MV-4-11 (cell line): ENCODE results near the gene ESYT1.

Experiments
- DNase-seq: peaks from one replicate; lab custom pipeline; 2025; lab: John Stamatoyannopoulos, UW

The ESYT1 gene, protein sequence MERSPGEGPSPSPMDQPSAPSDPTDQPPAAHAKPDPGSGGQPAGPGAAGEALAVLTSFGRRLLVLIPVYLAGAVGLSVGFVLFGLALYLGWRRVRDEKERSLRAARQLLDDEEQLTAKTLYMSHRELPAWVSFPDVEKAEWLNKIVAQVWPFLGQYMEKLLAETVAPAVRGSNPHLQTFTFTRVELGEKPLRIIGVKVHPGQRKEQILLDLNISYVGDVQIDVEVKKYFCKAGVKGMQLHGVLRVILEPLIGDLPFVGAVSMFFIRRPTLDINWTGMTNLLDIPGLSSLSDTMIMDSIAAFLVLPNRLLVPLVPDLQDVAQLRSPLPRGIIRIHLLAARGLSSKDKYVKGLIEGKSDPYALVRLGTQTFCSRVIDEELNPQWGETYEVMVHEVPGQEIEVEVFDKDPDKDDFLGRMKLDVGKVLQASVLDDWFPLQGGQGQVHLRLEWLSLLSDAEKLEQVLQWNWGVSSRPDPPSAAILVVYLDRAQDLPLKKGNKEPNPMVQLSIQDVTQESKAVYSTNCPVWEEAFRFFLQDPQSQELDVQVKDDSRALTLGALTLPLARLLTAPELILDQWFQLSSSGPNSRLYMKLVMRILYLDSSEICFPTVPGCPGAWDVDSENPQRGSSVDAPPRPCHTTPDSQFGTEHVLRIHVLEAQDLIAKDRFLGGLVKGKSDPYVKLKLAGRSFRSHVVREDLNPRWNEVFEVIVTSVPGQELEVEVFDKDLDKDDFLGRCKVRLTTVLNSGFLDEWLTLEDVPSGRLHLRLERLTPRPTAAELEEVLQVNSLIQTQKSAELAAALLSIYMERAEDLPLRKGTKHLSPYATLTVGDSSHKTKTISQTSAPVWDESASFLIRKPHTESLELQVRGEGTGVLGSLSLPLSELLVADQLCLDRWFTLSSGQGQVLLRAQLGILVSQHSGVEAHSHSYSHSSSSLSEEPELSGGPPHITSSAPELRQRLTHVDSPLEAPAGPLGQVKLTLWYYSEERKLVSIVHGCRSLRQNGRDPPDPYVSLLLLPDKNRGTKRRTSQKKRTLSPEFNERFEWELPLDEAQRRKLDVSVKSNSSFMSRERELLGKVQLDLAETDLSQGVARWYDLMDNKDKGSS

DNA sequence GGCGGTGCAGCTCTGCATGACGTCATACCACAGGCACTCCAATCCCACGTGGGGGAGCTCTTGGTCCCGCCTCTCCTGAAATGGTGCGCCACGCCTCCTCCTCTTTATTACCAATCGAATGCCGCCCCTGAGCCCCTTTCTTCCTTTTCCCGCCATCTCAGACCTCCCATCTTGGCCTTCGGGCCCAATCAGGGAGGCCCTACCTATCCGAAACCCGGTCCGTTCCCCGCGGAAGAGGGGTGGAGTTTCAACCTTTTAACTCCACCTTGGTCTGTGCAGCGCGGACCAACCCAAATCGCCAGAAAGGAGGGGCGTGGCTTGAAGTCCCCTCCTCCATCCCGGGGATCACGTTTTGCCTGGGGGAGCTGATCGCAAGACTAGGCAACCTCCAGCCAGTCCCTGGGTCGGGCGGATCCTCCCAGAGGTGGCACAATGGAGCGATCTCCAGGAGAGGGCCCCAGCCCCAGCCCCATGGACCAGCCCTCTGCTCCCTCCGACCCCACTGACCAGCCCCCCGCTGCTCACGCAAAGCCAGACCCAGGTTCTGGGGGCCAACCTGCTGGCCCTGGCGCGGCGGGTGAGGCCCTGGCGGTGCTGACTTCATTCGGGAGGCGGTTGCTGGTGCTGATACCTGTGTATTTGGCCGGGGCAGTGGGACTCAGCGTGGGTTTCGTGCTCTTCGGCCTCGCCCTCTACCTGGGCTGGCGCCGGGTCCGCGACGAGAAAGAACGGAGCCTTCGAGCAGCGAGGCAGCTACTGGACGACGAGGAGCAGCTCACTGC lies at the start of gene ESYT1:
ESYT1 (plus strand) TSS at position 380 of the 782 bp plus-strand sequence; CDS start at position 433, 53 bp downstream.
- peak; percentile 100 for DNase-seq

DNA sequence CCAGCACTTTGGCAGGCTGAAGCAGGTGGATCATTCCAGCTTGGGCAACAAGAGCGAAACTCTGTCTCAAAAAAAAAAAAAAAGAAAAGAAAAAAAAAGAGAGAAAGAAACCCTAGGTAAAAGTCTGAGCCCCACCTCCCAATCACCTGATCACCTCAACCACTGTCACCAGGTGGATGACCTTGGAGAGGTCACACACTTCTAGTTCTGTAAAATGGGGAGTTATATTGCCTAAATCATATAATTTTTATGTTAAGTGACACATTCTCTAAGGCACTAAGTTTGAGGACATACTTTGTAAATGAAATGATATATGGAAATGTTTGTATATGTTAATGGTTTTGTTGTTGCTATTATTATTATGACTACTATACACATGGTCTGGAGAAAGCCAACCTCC lies 49.6 kb upstream of the ESYT1 start:
- no peak for DNase-seq

DNA sequence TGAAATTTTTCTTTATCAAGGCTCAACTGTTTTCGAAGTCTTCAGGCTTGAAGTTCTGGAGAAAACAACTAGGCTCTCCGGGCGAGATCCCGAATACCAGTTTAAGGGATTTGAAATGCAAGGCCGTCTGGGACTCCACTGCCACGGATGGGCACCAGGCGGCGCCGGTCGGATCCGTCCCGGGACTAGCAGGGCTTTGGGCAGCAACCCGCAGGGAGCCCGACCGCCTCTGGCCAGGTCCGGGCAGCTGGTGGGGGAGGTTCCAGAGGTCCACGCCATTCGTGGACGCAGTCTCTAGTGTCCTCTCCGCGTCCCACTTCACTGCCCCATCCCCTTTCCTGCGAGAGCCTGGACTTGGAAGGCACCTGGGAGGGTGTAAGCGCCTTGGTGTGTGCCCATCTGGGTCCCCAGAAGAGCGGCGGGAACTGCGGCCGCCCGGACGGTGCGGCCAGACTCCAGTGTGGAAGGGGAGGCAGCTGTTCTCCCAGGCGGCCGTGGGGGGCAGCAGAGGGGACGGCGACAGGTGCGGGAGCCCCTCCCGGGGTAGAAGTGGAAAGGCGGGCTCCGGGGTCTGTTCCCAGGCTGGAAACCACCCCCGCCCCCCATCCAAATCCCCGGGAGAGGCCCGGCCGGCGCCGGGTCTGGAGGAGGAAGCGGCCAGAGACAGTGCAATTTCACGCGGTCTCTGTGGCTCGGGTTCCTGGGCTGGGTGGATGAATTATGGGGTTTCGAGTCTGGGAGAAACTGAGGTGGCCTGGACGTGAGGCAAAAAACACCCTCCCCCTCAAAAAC lies 48.9 kb upstream of the ESYT1 start:
- DNase-seq: peak; percentile 36

DNA sequence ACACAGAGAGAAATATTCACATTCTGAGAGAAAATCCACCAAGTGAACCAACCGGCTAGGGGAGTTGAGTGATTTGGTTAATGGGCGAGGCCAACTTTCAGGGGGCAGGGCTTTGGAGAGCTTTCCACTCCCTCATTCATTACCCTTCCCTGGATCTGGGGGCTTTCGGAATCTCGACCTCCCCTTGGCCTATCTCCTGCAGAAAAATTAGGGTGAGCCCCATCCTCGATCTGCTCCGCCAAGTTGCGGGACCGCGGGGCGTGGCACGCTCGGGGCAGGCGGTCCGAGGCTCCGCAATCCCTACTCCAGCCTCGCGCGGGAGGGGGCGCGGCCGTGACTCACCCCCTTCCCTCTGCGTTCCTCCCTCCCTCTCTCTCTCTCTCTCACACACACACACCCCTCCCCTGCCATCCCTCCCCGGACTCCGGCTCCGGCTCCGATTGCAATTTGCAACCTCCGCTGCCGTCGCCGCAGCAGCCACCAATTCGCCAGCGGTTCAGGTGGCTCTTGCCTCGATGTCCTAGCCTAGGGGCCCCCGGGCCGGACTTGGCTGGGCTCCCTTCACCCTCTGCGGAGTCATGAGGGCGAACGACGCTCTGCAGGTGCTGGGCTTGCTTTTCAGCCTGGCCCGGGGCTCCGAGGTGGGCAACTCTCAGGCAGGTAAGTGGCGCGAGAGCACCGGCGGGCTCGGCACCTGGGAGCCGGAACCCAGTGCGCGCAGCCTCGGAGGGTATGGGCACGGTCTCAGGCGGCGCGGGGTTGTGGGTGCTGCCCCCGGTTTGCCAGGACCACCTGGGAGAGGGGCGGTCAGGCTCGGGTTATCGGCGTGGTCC lies 48.1 kb upstream of the ESYT1 start, which contains the start of gene ERBB3:
ERBB3 (plus strand) TSS at position 443 of the 833 bp plus-strand sequence; CDS start at position 579, 136 bp downstream.
- peak; percentile 57 for DNase-seq

DNA sequence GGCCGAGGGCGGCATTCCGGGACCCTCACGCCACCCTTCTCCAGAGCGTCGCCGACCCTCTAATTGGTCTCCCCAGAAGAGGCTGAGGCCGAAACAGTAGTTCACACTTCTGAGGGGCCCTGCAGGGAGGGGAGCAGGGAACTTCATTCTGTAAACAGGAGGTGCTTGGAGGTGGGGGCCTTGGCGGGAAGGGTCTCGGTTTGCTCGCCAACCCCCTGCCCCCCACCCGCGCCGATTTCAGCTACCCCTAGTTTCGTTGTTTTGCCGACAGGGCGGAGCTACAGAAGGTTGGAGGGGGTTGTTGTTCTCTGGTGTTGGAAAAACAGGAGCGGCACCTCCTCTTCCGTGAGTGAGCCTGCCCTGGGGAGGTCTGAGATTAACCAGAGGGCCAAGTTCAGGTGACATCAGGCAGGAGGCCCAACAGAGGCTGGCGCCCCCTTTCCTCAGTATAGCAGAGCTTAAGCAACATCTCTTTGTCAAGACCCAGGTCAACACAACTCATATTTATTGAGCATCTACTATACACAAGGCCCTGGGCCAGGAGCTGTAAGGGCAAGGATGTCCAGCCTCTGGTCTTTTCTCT lies 47.4 kb upstream of the ESYT1 start:
- no peak for DNase-seq

DNA sequence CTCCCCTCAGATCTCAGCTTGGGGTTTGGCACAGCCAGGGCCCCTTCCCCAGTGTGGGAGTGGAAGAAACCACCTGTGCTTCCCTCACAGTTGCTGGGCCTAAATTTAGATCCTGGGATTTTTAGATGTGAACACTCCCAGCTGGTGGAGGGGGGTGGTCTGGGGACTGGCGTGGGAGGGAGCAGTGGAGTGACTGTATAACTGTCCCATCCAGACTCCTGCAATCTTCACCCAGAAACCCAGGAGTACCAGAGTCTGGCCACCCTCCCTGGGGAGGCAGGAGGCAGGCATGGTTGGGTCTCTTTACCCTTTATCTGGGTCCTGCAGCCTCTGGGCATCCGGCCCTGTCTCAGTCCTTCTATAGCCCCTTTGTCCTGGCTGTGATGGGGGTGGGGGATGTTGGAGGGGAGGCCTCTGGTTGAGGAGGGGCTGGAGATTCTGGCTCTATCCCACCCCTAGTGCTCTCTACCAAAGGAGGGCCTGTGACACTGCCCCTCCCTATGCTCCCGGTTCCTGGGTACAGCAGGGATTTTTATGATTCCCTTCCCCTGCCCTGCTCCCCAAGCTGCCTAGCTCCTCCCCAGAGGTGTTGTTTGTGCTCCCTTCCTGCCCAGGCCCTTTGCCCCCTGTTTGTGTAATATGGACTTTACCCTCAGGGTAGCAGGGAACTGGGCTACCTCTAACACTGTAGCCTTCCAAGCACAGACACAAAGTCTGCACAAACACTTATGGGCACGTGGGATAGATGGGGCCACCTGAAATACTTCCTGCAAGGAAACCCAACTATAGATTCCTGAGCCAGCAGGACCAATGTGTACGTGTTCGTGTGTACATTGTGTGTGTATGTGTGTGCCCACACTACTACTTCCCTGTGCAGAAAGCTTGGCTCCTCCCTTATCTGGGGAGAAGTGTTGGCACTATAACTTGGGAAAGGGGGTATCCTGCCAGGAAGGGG lies 46.4 kb upstream of the ESYT1 start:
- DNase-seq: no peak

DNA sequence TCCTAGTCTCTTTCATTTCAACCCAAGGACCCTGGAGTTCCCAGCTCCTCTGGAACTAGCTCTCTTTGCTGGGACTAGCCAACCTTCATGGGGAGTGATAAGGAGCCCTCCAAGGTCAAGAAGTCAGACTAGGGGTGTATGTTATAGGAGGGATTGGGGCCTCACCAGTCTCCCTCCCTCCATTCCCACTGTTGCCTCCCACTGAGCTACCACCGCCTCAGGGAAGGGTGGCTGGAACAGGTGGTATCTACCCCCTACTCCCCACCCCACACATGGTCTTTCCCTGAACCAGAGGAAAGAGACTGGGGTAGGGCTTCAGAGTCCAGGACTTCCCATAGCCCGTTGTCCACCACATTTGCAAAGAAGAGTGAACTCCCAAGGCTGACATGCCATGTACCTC lies 45.7 kb upstream of the ESYT1 start:
- no peak for DNase-seq

DNA sequence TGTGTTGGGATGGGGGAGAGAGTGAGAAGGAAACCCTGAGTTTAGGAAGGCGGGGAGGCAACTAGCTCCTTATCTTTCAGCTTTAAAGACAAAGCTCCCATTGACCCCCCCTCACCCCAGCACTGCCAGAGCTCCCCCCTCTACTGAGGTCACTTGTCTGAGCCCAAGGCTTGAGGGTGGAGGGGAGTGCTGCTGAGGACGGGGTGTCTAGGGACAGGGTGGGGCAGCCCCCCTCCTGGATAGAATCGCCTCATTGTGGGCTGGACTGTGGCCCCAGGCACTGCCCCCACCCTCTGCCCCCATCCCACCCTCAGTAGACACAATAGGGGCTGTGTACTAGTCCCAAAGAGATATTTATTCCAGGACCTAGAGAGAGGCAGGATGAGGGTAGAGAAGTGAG lies 45.1 kb upstream of the ESYT1 start:
- DNase-seq: no peak

DNA sequence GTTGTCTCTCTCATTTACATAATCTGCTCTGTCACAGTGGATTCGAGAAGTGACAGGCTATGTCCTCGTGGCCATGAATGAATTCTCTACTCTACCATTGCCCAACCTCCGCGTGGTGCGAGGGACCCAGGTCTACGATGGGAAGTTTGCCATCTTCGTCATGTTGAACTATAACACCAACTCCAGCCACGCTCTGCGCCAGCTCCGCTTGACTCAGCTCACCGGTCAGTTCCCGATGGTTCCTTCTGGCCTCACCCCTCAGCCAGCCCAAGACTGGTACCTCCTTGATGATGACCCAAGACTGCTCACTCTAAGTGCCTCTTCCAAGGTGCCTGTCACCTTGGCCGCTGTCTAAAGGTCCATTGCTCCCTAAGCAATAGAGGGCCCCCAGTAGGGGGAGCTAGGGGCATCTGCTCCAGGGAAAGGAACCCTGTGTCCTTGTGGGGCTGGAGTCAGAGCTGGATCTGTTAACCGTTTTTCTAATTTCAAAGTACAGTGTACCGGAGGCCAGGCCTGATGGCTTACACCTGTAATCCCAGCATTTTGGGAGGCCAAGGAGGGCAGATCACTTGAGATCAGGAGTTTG lies 43.0 kb upstream of the ESYT1 start:
- DNase-seq: peak; percentile 22

DNA sequence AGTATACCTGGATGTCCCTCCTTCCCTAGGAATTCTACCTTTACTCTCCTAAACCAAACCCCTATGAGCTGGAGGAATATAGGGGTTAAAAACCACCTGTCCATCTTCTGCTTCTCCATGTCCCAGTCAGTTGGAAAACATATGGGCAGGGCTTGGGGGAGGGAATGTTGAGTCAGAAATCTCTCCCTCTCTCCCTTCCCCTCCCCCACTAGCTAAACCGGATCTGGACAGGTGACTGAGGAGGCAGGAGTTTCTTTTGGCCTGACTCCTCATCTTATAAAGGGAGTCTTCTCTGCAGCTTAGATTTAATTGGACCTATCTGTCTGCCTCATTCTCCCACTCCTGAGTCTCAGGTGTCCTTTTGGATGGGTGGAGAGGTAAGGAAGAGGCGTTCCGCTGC lies 42.0 kb upstream of the ESYT1 start:
- no peak for DNase-seq

DNA sequence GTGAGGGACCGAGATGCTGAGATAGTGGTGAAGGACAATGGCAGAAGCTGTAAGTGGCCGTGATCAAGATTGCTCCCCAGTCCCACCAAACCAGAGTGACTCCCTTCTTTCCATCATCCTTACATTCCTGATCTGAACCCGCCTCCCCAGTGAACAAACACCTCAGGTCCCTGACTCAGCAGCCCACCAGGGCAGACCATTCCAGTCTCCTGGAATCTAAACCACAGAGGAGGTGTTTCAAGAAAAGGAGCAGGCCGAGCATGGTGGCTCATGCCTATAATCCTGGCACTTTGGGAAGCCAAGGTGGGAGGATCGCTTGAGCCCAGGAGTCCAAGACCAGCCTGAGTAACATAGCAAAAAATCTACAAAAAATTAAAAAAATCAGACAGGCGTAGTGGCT lies 41.5 kb upstream of the ESYT1 start:
- no peak for DNase-seq

DNA sequence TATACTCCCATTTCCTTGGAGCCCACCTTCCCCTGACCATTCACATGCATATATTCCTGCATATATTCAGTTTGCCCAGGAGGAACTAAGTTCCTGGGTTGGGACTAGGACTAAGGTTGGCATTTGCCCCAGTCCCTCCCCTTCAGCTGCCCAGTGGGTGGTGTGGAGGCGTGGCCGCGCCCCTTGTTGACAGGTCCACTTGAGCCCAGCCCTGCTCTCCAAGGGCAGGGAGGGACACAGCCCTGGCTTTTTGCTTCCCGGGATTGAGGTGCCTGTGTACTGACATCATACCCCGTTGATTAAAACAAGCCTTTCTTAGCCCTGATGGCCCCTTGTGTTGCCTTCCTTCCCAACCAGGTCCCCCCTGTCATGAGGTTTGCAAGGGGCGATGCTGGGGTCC lies 40.8 kb upstream of the ESYT1 start:
- DNase-seq: no peak

DNA sequence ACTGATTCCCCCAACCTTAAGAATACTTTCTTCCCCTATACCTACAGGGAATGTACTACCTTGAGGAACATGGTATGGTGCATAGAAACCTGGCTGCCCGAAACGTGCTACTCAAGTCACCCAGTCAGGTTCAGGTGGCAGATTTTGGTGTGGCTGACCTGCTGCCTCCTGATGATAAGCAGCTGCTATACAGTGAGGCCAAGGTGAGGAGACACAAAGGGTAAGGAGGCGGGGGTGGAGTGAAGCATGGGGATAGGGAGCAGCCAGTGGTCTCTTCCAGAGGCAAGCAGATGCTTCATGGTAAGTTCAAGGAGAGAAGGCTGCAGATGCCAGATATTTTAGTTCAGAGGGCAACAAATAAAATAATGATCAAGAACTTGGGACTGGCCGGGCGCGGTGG lies 30.3 kb upstream of the ESYT1 start:
- no peak for DNase-seq

DNA sequence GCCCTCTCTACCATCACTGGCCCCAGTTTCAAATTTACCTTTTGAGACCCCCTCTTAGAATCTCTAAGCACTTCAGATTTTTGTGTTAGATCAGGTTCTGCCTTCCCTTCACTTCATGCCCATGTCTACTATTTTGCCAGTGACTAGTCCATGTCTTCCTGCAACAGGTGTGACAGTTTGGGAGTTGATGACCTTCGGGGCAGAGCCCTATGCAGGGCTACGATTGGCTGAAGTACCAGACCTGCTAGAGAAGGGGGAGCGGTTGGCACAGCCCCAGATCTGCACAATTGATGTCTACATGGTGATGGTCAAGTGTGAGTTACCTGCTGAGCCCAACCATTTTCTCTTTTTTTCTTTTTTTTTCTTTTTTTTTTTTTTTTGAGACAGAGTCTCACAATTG lies 29.5 kb upstream of the ESYT1 start:
- no peak for DNase-seq

DNA sequence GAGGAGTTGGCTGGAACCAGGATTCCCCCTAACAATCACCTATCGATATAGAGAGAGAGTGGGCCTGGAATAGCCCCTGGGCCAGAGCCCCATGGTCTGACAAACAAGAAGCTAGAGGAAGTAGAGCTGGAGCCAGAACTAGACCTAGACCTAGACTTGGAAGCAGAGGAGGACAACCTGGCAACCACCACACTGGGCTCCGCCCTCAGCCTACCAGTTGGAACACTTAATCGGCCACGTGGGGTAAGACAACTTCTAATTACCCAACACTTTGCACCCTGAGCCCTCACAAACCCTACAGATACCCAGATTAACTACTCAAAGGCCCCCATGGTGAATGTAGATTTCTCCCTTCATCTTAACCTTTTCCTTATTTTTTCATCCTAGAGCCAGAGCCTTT lies 28.3 kb upstream of the ESYT1 start:
- DNase-seq: no peak

DNA sequence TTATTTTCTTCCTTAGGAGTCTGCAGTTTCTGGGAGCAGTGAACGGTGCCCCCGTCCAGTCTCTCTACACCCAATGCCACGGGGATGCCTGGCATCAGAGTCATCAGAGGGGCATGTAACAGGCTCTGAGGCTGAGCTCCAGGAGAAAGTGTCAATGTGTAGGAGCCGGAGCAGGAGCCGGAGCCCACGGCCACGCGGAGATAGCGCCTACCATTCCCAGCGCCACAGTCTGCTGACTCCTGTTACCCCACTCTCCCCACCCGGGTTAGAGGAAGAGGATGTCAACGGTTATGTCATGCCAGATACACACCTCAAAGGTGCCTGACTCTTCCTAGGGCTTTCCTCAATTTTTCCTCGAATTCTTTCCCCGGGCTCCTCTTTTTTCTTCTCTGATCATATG lies 27.0 kb upstream of the ESYT1 start:
- DNase-seq: no peak

DNA sequence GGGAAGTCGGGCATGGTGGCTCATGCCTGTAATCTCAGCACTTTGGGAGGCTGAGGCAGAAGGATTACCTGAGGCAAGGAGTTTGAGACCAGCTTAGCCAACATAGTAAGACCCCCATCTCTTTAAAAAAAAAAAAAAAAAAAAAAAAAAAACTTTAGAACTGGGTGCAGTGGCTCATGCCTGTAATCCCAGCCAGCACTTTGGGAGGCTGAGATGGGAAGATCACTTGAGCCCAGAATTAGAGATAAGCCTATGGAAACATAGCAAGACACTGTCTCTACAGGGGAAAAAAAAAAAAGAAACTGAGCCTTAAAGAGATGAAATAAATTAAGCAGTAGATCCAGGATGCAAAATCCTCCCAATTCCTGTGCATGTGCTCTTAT lies 25.4 kb upstream of the ESYT1 start:
- no peak for DNase-seq

DNA sequence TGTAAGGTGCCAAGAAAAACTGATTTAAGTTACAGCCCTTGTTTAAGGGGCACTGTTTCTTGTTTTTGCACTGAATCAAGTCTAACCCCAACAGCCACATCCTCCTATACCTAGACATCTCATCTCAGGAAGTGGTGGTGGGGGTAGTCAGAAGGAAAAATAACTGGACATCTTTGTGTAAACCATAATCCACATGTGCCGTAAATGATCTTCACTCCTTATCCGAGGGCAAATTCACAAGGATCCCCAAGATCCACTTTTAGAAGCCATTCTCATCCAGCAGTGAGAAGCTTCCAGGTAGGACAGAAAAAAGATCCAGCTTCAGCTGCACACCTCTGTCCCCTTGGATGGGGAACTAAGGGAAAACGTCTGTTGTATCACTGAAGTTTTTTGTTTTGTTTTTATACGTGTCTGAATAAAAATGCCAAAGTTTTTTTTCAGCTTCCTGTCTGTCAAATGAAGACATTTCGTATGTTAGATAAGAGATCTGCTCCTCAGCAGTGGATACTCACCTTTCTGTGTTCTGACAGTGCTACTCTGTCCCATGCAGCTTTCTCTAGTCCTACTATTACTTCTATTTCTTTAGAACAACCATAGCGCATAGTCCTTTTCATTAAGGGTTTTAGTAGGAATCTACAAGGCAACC lies 24.9 kb upstream of the ESYT1 start:
- DNase-seq: no peak
